Smooth muscle cell of the coronary artery (primary cell): ENCODE measurements around the gene SNRPD3. TPM values are rescaled to one million over a fixed set of nuclear protein-coding genes. Genes with fewer than 3 reads are reported as not detected.

Source experiments
- total RNA-seq: library from RNA; depleted of rRNA; stranded (reverse); fragments of >200 nt; gene quantifications from 2 replicates; pipeline ENCODE4 v1.2.3, GENCODE V29; 2014; ENCODE audit warnings: low replicate concordance

The SNRPD3 gene
- total RNA-seq = 193 and 203 TPM in 2 replicates

GRCh38 chr22:24555165-24556039 is at the start of gene SNRPD3:
Gene SNRPD3 (plus strand): TSS chr22:24555999. CDS start chr22:24557675, 1,676 bp downstream.

DNA sequence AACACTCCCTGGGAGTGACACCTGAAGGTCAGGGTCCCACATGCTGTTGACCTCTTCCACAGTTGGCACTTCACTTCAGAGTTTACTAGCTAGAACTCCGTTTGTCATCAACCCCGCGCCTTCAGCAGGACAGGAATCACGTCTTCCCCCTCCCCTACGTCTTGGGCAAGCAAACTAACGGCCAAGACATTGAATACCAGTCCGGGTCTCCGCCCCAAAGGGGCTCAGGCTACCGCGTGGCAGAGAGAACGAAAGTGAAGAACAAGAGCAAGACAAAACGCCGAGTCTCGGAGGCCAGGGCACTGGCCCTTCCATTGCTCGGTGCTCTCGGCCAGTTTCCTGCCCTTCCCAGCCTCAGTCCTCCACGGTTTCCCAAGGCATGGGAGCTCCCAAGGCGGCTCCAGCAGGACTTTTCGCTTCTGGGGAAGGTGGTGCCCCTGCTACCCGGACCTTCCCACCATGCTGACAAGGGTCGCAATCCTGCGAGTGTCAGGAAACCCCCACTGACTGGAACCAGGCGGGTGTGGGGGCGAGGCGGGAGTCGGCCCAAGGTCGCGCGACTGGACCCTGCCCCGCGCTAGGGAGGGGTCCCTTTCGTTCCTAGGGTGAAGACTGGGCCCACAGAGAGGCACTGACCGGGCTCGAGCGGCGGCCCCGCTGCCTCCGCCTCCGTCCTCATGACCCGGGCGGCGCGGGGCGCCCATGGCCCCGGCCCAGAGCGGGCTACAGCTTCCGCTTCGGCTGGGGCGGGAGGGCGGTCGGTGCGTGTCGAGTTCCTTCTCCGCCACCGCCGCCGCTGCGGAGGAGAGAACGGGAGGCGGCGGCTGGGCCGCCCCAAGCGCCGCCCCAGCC is 1.3 kb upstream of the SNRPD3 start, which contains the start of gene GUCD1:
Gene GUCD1 (minus strand): TSS at position 826 of the 852 bp plus-strand sequence. CDS start 147 bp downstream, at position 679.

GRCh38 chr22:24592851-24593558 is 37.2 kb downstream of the SNRPD3 start, which contains the start of gene LRRC75B:
Gene LRRC75B (minus strand): TSS chr22:24593073. CDS start chr22:24593039, 34 bp downstream.

DNA sequence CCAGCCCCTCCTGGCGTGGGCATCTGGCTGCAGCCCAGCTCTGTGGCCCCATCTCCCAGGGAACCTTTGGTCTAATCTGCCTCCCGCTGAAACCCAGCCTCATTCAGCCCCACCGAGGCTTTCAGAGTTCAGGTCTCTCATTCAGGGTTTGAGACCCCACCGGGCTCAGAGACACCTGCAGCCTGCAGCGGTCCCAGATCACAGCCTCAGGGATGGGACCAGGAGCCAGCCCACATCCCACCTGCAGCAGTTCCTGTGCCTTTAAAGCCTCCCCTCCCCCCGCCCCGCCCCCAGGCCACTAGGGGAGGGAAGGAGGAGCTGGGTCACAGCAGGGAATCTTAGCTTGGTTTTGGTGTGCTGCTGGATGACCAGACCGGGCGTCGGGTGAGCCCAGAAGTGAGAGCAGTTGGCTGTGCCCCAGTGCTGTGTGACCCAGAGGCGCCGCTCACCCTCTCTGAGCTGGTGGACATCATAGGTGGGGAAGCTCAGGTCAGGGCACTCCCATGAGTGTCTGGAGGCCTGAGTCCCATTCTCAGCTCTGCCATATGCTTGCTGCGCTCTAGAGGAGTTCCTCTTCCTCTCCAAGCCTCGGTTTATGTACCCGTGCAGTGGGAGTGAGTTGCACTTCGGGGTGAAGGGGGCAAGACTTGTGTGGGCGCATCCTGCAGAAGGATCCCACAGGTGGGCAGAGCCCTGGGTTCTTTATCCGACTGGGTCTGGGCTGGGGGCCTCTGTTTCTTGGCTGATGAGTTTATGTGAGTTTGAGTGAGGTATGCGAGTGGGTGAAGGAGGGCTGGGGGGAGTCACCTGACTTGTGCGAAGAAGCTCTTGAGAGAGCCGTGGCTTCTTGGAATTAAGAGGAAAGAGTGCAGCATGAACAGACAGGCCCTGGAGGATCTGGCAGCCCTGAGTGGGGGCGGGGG is 47.3 kb downstream of the SNRPD3 start, which contains the start of gene GGT1:
Gene GGT1 (plus strand): TSS at position 347 of the 923 bp plus-strand sequence. CDS start 7,889 bp downstream, outside the sequence.

Other genes starting within 250 kb of the SNRPD3 start
- gene ADORA2A, start 128.4 kb upstream of the SNRPD3 start, total RNA-seq = 0.35 and 15.0 TPM in 2 replicates
- gene UPB1, start 60.7 kb upstream of the SNRPD3 start, total RNA-seq = 1.4 TPM in 1 of 2 replicates, not detected in the other
- 153 and 182 TPM in 2 replicates for gene GUCD1, start 861 bp upstream of the SNRPD3 start, total RNA-seq
- 1.9 and 2.6 TPM in 2 replicates for gene LRRC75B, start 37.1 kb downstream of the SNRPD3 start, total RNA-seq
- 0.83 and 2.3 TPM in 2 replicates for gene GGT1, start 47.2 kb downstream of the SNRPD3 start, total RNA-seq
- not detected in 2 replicates for gene PIWIL3, start 218.7 kb downstream of the SNRPD3 start, total RNA-seq